Lower lobe of right lung (tissue), 2 donors: ENCODE results near the gene SMYD3. TPM values are rescaled to one million over a fixed set of nuclear protein-coding genes. Genes with fewer than 3 reads are reported as not detected.
"Not testable (repeated sequence)": the region's sequence is repeated elsewhere in the genome, so short reads cannot be mapped to it uniquely, and the experiment has no call there.

Experiments used
- ATAC-seq, 2 donors: fragments of 200-7000 bp; cut with Tn5 transposase; one replicate each; pipeline ENCODE4 v1.9.1; 2020 to 2022; ENCODE audit warnings: mild to moderate bottlenecking in 2 of 2, moderate library complexity in 2 of 2
- DNase-seq: peaks from one replicate; pipeline ENCODE4 v3.0.0-alpha.2; 2020
- H3K27ac ChIP-seq: fragments of 200-600 bp; one replicate; pipeline ENCODE4 v1.8.0; 2022
- H3K27me3 ChIP-seq: fragments of 200-600 bp; one replicate; pipeline ENCODE4 v1.8.0; 2022; ENCODE audit warnings: low read depth
- H3K36me3 ChIP-seq: fragments of 200-600 bp; one replicate; pipeline ENCODE4 v1.8.0; 2022; ENCODE audit warnings: mild to moderate bottlenecking
- H3K4me1 ChIP-seq: fragments of 200-600 bp; one replicate; pipeline ENCODE4 v1.8.0; 2022
- H3K4me3 ChIP-seq: fragments of 200-600 bp; one replicate; pipeline ENCODE4 v1.8.0; 2022; ENCODE audit warnings: mild to moderate bottlenecking
- H3K9me3 ChIP-seq: fragments of 200-600 bp; one replicate; pipeline ENCODE4 v1.8.0; 2022
- CTCF ChIP-seq: fragments of 200-600 bp; IDR thresholded peaks from one replicate; pipeline ENCODE4 v1.8.0; 2022; ENCODE audit warnings: antibody characterized with exemption, mild to moderate bottlenecking
- intact Hi-C: fragments of 100-400 bp; cut with DNase I; formaldehyde crosslinking; loops from one replicate; pipeline ENCODE4 v1.11.0; 2022
- total RNA-seq: library from RNA; stranded (reverse); fragmentation: NEBNext Ultra II Directional; extraction: Animal tissue kit (Norgen Biotek cat#: 25700); gene quantifications from one replicate; pipeline ENCODE4 v1.2.1, GENCODE V29; 2021
- donor health status: DM: no; HTN: yes; CAD: no; lungs with severe emphysema.

The SMYD3 gene
- total RNA-seq, 1 donor from 2014 or later, result 20.5 TPM

- no peaks in the 10 kb centered on the region for H3K9me3 ChIP-seq
- TF ChIP-seq CTCF, result no peak
- H3K36me3 ChIP-seq, result no peaks in the 10 kb centered on the region
- no peaks in the 10 kb centered on the region for H3K4me1 ChIP-seq
- H3K27me3 ChIP-seq, result no peaks in the 10 kb centered on the region
- intact Hi-C loops, result no loop called here
- H3K4me3 ChIP-seq, result no peak overlapping the region
- DNase-seq (no peak), ATAC-seq (no peak)
- no peak overlapping the region for H3K27ac ChIP-seq
These were observed 475.0 kb downstream of the SMYD3 start for GRCh38 chr1:246032031-246032551.

GRCh38 chr1:246029616-246030015 is 477.5 kb downstream of the SMYD3 start:
- H3K9me3 ChIP-seq, result no peaks in the 10 kb centered on the region
- H3K36me3 ChIP-seq, result no peaks in the 10 kb centered on the region
- no peaks in the 10 kb centered on the region for H3K27me3 ChIP-seq
- no peak for TF ChIP-seq CTCF
- H3K27ac ChIP-seq, result no peak overlapping the region
- no peak for DNase-seq
- no peak for ATAC-seq
- intact Hi-C loops, result no loop called here
- H3K4me1 ChIP-seq, result no peaks in the 10 kb centered on the region
- no peak overlapping the region for H3K4me3 ChIP-seq

GRCh38 chr1:246024118-246024517 is 483.0 kb downstream of the SMYD3 start:
- ATAC-seq, H3K4me3 ChIP-seq, H3K36me3 ChIP-seq, intact Hi-C loops, DNase-seq, H3K27ac ChIP-seq, H3K27me3 ChIP-seq, H3K9me3 ChIP-seq, H3K4me1 ChIP-seq: not testable (repeated sequence)

- TF ChIP-seq CTCF, result no peak
- no peak for ATAC-seq
- Histone ChIP-seq H3K36me3 (no peaks in the 10 kb centered on the region), H3K4me1 (no peaks in the 10 kb centered on the region), H3K27ac (no peak overlapping the region), H3K4me3 (no peak overlapping the region), H3K9me3 (no peaks in the 10 kb centered on the region), H3K27me3 (no peaks in the 10 kb centered on the region)
- intact Hi-C loops, result no loop called here
- no peak for DNase-seq
These were observed 486.7 kb downstream of the SMYD3 start for GRCh38 chr1:246020211-246020954.

- Histone ChIP-seq H3K4me3 (no peak overlapping the region), H3K9me3 (no peaks in the 10 kb centered on the region), H3K4me1 (no peaks in the 10 kb centered on the region), H3K27ac (no peak overlapping the region), H3K27me3 (no peaks in the 10 kb centered on the region), H3K36me3 (no peaks in the 10 kb centered on the region)
- intact Hi-C loops, result loop anchor here (10.0 kb wide), 1 partner anchor 437 kb away; no protein-coding TSS in a partner anchor
- TF ChIP-seq CTCF, result no peak
- DNase-seq (no peak), ATAC-seq (no peak)
These were observed 488.9 kb downstream of the SMYD3 start for GRCh38 chr1:246018146-246018545.

GRCh38 chr1:246012341-246012740 is 494.7 kb downstream of the SMYD3 start:
- Histone ChIP-seq H3K36me3 (no peaks in the 10 kb centered on the region), H3K9me3 (no peaks in the 10 kb centered on the region), H3K27ac (no peak overlapping the region), H3K27me3 (no peaks in the 10 kb centered on the region), H3K4me3 (no peak overlapping the region), H3K4me1 (no peaks in the 10 kb centered on the region)
- ATAC-seq (no peak), DNase-seq (no peak)
- TF ChIP-seq CTCF, result peak; percentile 62
- intact Hi-C loops, result loop anchor here (10.0 kb wide), 1 partner anchor 442 kb away; no protein-coding TSS in a partner anchor
